CD1c-positive myeloid dendritic cell (primary cell): ENCODE data around the gene PCAT6.
A peak's percentile ranks its signal among the peaks of the same experiment; 100 is the strongest.
"Not testable (repeated sequence)": the region's sequence is repeated elsewhere in the genome, so short reads cannot be mapped to it uniquely, and the experiment has no call there.

Experiments used
- DNase-seq: peaks from one replicate; pipeline ENCODE4 v3.0.0-alpha.2; 2016; ENCODE audit errors: extremely low spot score

Gene PCAT6

DNA sequence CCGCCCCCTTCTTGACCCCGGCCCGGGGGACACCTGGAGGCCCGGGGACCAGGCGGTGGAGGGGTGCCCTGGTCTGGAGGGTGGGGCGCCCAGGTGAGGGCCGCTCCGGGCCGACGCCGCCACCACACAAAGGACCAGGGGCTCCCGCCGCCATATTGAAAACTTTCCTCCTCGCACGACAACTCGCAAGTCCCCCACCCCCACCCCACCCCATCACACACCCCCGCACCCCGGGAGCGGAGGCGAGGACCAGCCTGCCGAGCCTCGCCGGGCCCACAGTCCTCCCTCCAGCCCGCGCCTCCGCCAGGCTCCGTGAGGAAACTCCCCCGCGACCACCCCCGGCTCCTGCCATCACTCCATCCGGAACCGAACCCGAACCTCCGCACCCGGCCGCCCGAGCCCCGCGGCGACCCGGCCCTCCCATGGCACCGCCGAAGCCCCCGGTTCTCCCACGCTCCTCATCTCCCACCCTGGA lies 3.3 kb upstream of the PCAT6 start:
- peak; percentile 13 for DNase-seq

DNA sequence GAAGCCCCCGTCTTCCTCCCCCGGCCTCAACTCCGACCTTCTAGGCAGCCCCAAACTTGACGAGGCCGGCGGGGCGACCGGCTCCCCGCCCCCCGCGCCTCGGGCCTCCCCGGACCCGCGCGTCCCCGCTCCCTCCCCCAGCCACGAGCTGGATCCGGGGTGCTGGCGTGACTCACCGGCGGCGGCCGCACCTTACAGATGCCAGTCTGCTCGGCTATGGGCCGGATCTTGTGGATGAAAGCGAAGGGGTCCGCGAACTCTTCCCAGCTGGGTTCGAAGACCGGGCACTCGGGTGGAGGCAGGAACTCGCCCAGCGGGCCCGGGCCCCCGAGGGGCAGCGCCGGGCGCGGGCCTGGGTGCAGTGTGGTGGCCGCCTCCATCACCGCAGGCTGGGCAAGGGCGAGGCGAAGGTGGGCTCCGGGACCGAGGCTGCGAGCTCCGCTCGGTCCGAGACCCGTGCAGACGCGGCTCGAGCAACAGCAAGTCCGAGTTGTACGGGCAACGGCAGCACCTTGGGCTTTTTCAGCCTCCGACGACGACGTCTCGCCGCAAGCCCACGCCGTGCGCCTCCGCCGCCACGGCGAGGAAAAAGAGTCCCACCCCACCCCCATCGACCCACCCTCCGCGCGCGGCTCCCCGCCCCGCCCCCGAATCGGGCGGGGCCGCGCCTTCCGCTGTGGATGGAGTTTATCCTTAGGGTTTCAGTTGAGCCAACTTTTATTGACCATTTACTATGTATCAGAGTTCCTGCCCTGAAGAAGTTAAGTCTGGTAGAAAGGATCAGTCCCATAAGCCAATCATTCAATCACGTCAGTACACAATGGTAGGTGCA lies 2.6 kb upstream of the PCAT6 start, which contains the start of gene KDM5B:
Gene KDM5B, minus strand, starts transcription at position 496 of the 832 bp plus-strand sequence. Its CDS starts 116 bp downstream, at position 380.
- DNase-seq = peak; percentile 52

DNA sequence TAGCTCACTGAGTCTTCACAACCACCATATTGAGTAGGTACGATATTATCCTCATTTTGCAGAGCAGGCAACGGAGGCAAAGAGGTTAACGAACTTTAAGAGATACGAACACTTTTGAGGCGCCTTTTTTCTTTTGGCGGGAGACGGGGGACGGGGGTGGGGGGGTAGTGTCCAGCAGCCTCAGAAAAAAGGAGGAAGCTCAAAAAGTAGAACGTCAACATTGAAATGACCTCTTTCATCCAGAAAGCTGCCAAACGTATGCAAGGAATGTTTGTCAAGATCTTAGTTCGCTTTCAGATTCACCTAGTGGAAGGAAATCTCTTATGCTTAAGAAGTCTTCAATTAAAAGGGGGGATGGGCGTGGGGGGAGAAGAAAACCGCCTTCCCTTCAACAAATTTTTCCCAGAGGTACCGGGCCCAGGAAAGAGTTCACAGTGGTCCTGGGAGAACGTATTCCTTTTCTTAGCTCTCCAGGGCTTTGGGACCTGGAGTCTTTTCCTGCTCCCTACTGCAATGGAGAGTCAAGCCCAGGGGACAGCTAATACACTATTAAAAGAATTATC lies 1.1 kb upstream of the PCAT6 start:
- no peak for DNase-seq

DNA sequence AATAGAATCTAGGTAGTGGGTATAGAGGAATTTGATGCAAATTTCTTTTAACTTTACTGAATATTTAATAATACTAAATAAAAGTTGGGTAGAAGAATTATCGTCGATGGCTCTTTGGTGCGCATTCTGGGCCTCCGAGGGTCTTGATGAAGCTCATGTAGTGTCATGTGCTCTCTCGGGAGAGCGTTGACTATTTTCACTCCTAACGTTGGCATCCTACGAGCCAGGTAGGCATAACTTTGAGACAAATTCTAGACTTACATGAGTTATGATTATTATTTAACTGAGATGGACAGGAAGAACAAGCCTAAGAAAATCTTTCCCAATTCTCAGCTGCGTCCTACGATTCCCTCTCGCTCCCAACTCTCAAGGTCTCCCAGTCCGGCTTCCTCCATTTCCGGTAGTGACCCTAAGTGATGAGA lies 550 bp upstream of the PCAT6 start:
- no peak for DNase-seq

DNA sequence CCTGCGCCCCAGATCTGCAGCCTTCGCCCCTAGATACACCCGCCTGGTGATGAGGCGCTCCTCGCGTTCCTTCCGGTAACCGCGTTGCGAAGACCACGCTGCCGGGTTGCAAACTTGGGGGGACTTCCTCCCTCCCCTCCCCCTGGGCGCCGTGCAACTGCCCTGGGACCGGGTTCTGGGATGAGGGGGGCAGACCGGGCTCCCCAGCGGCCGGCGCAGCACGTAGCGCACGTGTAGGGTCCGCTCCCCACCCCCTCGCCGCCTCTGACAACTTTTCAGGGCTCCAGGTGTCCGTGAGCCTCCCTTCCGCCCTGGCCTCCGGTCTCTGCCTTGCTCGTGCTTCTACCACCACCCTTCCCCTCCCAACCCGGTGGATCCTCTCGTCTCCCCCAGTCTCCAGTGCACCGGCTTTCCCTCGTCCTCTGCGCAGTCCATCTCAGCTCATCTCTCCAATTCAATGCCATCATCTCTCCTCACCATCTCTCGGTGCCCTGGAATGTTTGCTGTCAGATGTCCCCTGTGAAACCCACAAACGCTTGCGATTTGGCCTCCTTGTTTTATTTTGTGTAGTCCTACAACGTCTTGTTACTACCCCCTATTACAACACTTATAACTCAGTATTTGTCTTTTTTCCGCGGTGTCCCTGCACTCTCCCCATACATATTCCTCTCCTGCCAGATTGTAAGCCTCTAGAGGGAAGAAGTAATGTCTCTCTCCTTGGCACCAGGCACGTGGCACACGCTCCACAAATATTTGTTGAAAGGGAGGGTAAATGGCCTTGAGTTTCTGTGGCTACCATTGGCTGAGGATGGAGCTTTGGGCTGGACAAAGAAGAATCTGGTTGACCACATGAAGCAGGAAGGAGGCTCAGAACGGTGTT lies 782 bp downstream of the PCAT6 start:
- DNase-seq = no peak

DNA sequence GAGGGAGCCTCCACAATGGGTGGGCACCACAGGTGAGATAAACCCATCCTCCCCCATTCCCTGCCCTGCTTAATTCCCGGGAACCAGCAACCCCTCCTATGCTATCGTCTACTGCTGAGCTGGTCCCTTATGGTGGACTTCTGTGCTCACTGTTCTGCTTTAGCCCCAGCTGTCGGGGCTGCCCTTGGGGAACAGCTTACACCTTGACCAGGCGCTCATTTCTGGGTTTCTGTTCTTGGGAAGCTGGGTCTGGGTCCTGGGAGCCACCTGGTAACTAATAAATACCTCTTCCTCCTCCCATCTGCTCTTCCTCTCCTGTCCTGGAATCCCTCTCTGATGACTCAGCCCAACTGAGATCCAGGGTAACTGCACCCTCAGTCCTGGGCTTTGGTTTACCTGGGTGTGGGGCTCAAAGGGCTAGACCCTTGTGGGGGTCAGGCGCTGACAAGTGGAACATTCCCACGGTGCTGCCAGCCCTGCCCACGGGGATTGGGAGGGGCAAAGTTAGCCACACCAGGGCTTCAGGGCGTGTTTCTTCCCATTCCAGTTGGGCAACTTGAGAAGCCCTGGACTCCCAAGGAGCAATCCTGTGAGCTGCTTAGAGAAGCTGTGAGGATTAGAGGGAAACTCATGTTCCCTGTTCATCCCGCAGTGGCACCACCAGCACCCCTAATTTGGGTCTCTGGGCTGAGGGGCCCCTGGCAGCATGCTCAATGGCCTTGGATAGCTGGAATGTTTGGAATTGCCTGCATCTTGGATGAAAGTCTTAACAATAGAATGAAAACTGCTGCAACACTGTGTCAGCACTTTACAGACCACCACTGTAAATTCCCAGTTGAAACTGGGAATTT lies 1.6 kb downstream of the PCAT6 start:
- DNase-seq = no peak

DNA sequence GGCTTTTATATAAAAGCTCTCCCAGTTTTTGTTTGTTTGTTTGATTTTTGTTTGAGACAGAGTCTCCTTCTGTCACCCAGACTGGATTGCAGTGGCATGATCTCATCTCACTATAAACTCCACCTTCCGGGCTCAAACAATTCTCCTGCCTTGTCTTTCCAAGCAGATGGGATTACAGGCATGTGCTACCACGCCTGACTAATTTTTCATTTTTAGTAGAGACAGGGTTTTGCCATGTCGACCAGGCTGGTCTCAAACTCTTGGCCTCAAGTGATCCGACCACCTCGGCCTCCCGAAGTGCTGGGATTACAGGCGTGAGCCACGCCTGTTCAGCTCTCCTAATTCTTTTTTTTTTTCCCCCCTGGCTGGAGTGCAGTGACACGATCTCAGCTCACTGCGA lies 4.4 kb downstream of the PCAT6 start:
- DNase-seq = no peak

DNA sequence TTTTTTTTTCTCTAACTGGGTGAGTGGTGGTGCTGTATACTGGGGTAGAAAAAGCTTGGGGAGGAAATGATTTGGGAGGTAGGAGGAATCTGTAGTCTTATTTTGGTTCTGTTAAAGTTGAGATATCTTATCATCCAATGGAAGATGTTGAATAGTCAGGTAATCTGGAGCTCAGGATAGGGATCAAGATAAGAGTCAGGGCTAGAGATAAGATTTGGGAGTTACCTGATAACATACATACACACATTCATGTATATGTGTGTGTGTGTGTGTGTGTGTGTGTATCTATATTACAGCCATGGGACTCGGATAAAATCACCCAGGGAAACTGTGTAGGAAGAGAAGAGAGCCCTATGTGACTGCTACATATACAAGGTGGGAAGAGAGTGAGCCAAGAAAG lies 8.1 kb downstream of the PCAT6 start:
- DNase-seq = no peak

DNA sequence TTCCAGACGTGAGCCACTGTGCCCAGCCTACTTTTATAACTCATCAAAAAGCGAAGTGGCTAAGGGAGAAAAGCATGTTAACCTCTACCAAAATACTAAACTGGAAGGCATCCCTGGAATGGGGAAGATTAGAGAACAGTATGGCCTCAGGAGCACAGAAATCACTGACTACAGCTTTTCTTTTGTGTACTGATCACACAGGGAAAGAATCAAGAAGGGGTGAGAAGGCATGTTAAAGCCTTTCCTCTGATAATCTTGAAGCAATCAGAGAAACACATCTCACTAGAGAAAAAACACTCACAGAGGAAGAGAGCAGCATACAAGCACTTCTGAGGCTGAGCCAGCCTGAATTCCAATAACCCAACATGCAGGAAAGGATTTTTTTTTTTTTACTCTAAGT lies 10.7 kb downstream of the PCAT6 start:
- no peak for DNase-seq

DNA sequence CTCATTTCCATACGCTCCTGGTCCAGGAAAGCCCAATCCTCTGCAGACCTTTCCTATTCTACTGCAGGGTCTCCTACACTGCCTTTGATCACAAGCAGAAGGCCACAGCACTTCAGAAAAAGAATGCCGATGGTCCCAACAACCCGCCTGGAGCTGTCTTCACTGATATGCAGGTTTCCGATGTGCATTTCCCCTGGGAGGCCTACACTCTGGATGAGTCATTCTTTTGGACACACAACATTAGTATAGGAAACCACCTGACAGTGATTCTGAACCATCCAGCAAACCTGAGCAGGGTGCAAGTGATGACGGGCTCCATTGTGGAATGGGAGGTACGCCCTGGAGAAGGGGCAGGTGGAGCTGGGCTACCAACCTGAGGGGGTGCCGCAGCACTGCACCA lies 15.0 kb downstream of the PCAT6 start:
- DNase-seq = no peak

DNA sequence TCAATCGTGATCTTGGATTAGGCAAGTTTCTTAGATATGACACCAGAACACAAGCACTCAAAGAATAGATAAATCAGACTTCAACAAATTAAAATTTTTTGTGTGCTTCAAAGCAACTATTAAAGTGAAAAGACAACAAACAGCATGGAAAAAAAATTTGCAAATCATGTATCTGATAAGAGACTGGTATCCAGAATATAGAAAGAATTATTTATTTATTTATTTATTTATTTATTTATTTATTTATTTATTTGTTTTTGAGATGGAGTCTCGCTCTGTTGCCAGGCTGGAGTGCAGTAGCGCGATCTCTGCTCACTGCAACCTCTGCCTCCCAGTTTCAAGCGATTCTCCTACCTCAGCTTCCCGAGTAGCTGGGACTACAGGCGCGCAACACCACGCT lies 18.5 kb downstream of the PCAT6 start:
- DNase-seq = not testable (repeated sequence)

DNA sequence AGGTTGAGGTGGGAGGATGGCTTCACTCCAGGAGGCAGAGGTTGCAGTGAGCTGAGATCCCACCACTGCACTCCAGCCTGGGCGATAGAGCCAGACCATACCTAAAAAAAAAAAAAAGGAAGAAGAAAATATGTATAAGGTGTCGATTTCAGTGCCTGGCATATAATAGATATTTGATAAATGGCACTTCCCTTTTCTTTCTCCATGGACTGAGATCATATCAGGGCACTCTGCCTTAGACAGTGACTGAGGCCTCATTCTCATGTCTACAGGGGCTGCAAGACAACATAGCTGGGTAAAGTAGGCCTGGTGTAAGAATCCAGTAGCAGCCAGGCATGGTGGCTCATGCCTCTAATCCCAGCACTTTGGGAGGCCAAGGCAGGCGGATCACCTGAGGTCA lies 21.2 kb downstream of the PCAT6 start:
- no peak for DNase-seq

DNA sequence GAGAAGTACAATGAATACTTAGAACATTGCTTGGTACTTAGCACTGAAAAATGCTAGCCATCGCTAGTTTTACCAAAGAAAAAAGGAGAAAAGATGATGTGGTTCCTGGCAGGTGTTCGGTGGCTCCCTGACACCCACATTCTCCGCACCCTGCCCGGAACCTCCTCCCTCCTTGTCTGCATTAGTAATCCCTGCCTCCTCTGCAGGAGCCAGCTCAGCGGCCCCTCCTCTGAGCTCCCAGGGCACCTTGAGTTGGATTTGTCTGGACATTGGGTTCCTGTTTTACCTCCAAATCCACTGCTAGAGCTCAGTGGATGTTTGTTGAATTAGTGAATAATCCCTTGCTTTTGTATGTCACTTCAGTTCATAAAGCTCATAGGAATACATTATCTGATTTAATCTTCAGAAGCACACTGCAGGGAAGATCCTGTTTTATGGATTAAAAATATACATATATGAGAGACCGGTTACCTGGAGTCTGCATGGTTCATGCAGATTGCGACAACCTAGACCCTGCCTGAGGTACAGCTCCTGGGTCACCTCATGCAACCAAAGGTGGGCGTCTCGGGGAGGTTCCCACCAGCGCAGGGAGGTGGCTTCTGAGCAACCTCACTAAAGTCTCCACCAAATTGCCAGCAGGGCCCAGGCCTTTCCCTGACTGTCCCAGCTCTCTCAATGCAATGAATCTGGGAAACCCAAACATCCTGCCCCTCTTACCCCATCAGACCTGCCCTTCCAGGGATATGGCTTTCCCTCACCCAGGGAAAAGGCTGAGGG lies 24.2 kb downstream of the PCAT6 start:
- no peak for DNase-seq

DNA sequence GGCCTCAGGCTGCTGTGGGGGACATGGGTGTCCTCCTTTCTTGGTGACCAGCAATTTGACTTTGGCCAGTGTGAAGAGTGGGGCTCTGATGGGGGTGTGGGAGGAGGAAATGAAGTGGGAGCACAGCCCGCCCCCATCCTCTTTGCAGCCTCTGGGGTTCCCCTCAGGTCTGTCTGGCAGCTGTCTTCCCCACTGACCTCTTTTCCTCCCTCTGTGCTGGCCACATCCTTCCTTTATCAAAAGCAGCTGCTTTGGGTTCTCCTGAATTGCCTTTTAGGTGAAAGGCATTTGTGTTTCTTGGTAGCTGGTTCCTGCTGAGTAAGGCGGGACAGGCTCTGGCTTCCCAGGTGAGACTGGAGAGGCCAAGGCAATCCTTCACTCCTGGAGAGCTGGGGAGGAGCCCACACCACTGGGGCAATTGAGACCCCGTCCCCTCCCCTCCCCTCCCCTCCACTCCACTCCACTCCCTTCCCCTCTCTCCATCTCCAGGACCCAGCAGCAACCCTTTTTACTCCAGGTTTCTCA lies 24.9 kb downstream of the PCAT6 start:
- DNase-seq = no peak

DNA sequence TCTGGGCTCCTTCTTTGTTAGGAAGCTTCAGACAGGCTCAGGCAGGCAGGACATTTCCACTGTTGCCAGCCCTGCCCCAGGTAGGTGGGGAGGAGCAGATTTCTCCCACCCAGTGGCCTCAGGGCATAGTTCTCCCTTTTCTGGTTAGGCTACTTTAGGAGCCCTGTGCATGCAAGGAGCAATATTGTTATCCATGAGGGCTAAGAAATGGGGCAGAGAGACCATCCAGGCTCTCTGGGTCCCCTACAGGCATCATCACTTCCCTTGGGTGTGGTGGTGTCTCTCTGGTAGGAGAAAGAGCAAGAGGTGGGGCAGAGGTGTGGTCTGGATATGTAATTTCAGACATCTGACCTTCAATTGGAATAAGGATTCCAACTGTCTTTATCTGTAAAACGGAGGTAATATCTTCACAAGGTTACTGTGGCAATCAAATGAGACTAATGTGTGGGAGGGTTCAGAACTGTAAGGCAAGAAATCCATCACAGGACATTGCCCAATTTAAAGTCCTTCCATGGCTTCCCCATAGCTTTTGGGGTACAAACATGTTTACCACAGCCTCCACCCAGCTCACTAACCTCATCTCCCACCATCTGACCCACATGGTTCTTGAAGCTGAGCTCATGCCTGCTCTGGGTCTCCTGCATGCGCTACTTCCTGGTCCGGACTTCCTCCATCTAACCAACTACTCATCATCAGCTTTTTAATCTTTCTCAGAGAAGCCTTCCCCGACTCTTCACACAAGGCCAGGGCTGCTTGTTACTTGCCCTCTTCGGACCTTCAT lies 26.1 kb downstream of the PCAT6 start:
- DNase-seq = peak; percentile 73

DNA sequence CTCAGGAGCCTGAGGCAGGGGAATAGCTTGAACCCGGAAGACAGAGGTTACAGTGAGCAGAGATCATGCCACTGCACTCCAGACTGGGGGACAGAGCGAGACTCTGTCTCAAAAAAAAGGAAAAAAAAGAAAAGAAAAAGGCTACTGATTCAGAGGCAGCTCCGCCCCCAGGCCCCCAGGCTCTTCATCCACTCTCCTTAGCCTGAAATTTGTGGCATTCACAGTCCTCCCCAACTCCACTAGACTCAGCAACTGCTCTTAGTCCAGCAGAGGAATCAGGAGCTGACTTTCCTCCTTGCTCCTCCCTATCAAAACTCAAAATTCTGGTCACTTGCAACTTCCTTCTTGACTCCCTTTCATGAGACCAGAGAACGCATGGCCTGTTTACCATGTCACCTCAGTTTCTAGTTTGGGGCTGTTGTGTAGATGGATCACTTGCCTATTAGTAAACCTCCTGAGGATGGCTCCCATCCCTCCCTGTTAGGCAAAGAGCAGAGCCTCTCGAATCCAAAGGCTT lies 27.1 kb downstream of the PCAT6 start:
- DNase-seq = no peak

DNA sequence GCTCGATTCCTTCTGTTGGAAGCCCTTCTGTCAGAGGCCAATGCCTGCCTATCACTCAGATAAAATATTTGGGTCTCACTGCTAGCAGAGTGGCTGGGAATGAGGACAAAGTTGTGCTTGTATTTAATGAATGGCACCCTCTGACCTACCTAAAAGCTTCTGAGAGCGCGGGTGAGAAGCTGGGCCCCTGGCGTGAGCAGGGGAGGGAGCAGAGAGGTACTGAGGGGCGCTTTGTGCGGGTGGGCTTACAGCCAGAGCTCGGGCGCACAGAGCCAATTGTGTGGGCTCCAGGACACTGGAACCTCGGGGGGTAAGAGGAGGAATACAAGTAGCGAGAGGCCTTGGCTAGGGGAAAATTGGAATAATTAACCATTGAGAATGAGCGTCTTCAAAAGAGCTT lies 32.3 kb downstream of the PCAT6 start:
- no peak for DNase-seq

DNA sequence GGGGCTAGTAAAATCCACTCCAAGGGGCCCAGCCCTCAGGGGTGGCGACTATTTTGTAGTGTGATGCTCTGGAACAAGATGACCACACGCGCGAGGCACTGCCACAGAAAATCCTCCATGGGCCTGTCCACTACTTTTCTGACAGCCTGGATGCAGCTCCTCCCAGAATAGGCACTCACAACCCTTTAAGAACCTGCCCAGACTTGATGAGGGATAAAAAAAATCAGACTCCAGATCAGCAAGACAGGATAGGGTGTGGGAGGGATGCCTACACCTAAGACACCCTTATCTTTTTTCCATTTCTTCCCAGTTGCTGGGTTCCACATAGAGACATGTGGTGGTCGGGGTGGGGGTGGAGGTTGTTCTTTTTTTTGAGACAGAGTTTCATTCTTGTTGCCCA lies 33.5 kb downstream of the PCAT6 start:
- DNase-seq = no peak

DNA sequence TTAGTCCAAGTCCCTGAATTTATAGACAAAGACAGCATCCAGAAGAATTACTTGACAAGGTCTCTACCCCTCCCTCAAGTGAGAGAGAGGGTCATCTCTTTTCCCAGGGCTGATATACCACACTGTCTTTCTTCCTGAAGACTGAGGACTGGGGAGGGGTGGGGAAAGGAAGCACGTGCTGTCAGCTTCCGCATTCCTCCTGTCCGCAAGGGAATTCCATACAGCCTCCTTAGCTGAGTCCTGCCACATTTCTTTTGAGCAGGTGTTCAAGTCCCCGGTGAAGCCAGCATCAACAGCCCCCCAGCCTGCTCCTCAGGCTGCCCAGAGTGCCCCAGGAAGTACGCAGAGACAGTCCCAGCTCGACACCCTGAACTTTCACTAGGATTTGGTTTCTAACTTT lies 34.2 kb downstream of the PCAT6 start:
- no peak for DNase-seq
